Panc1 (cell line): Measurements from ENCODE around the gene HNF4A.

ENCODE experiments used
- CTCF ChIP-seq: fragments of 450-650 bp; IDR thresholded peaks from 2 replicates; pipeline ENCODE4 v1.5.1; 2017; ENCODE audit warnings: mild to moderate bottlenecking
- POLR2AphosphoS5 ChIP-seq: IDR thresholded peaks from 2 replicates; pipeline ENCODE4 v1.6.1; 2012; ENCODE audit warnings: mild to moderate bottlenecking, low read depth, low read length, moderate library complexity
- REST ChIP-seq, 2 experiments: IDR thresholded peaks; 2 replicates each; pipeline ENCODE4 v1.6.1; 2011 to 2012; ENCODE audit warnings: low read depth in 2 of 2, control low read depth in 1 of 2, low read length in 1 of 2, mild to moderate bottlenecking in 1 of 2, moderate library complexity in 1 of 2; ENCODE audit not compliant: insufficient read depth in 1 of 2
- SIN3A ChIP-seq: IDR thresholded peaks from 2 replicates; pipeline ENCODE4 v1.6.1; 2012; ENCODE audit warnings: low read depth, mild to moderate bottlenecking, low read length, moderate library complexity, borderline replicate concordance; ENCODE audit not compliant: insufficient read depth
- TCF7L2 ChIP-seq: IDR thresholded peaks from 2 replicates; pipeline ENCODE4 v1.6.1; 2011; ENCODE audit warnings: mild to moderate bottlenecking, low read depth, low read length, inconsistent platforms

- TF ChIP-seq CTCF = no peak
- no peak for TF ChIP-seq POLR2AphosphoS5
- TF ChIP-seq REST (IDR thresholded peaks at IDR 0.05; ENCODE audit: insufficient read depth in 1 of 2, low read depth in 2 of 2, low read length in 1 of 2) = no peak
- TF ChIP-seq SIN3A = no peak
- no peak for TF ChIP-seq TCF7L2
Observed at GRCh38 chr20:44348168-44348659, 7.3 kb upstream of the HNF4A start.
